GM12878 (cell line): Measurements from ENCODE around the gene P4HA3. TPM values are rescaled to one million over a fixed set of nuclear protein-coding genes. Genes with fewer than 3 reads are reported as not detected.
A peak's percentile ranks its signal among the peaks of the same experiment; 100 is the strongest.

ENCODE experiments used
- ATAC-seq: fragments of 200-7000 bp; cut with Tn5 transposase; 3 replicates; pipeline ENCODE4 v1.9.1; 2020; ENCODE audit warnings: mild to moderate bottlenecking, moderate library complexity
- BruUV-seq: library from RNA; stranded (reverse); fragments of 400-500 nt; replicated peaks from 2 replicates; lab custom pipeline; 2021; lab: Mats Ljungman, UMichigan
- CTCF ChIA-PET: fragments of 300-600 bp; sonication (Branson Sonifier 250); formaldehyde crosslinking; extraction: SDS; loops from one replicate; lab custom pipeline; 2021; ENCODE audit warnings: inconsistent platforms; lab: Yijun Ruan, JAX
- POLR2A ChIA-PET: fragments of 350-600 bp; formaldehyde crosslinking; extraction: SDS; loops from one replicate; lab custom pipeline; 2021; ENCODE audit warnings: inconsistent platforms; lab: Charles Lee
- RAD21 ChIA-PET: fragments of 300-600 bp; sonication (Branson Sonifier 250); formaldehyde crosslinking; loops from one replicate; lab custom pipeline; 2023; ENCODE audit warnings: antibody characterized with exemption; ENCODE audit not compliant: unreplicated experiment; lab: Charles Lee
- SMC1A ChIA-PET: fragments of 300-600 bp; sonication (Branson Sonifier 250); formaldehyde crosslinking; loops from one replicate; lab custom pipeline; 2023; ENCODE audit not compliant: unreplicated experiment, uncharacterized antibody; lab: Charles Lee
- DNase-seq: peaks from one replicate; pipeline ENCODE4 v3.0.0-alpha.2; 2011; ENCODE audit warnings: low read depth, low spot score
- FAIRE-seq: peaks from 3 replicates; lab custom pipeline; 2011; peaks lifted over from hg19 to GRCh38; lab: Jason Lieb, UNC
- H2AFZ ChIP-seq: 2 replicates; pipeline ENCODE4 v1.6.0; 2011; ENCODE audit warnings: low read depth, low read length, control low read depth; ENCODE audit not compliant: control insufficient read depth
- H3K27ac ChIP-seq: 2 replicates; pipeline ENCODE4 v1.5.1; 2011; ENCODE audit warnings: control low read depth; ENCODE audit not compliant: control insufficient read depth, insufficient read depth
- H3K27me3 ChIP-seq, 2 experiments: replicated peaks in 1 of 2; 2 replicates each; pipeline versions ENCODE4 v1.6.0 to v1.6.1; 2011; ENCODE audit warnings: low read length in 1 of 2; ENCODE audit not compliant: control insufficient read depth in 2 of 2, insufficient read depth in 2 of 2
- H3K36me3 ChIP-seq, 2 experiments: 2 replicates each; pipeline ENCODE4 v1.5.1; 2011; ENCODE audit warnings: low read length in 1 of 2; ENCODE audit not compliant: control insufficient read depth in 2 of 2, insufficient read depth in 2 of 2
- H3K4me1 ChIP-seq: 2 replicates; pipeline ENCODE4 v1.6.1; 2011; ENCODE audit warnings: mild to moderate bottlenecking, low read length, moderate library complexity, mixed read lengths; ENCODE audit not compliant: control insufficient read depth, insufficient read depth
- H3K4me2 ChIP-seq: 2 replicates; pipeline ENCODE4 v1.6.0; 2011; ENCODE audit warnings: control low read depth; ENCODE audit not compliant: control insufficient read depth, insufficient read depth
- H3K4me3 ChIP-seq: fragments of 200-600 bp; sonication (generic); 2 replicates; pipeline ENCODE4 v1.5.1; 2016
- H3K79me2 ChIP-seq: 2 replicates; pipeline ENCODE4 v1.6.0; 2011; ENCODE audit warnings: low read length; ENCODE audit not compliant: control insufficient read depth, insufficient read depth
- H3K9ac ChIP-seq: 2 replicates; pipeline ENCODE4 v1.8.0; 2011; ENCODE audit warnings: low read length, control low read depth, mixed read lengths; ENCODE audit not compliant: control insufficient read depth, insufficient read depth
- H3K9me3 ChIP-seq: replicated peaks from 3 replicates; pipeline ENCODE4 v1.5.1; 2011; ENCODE audit warnings: mild to moderate bottlenecking, low read length; ENCODE audit not compliant: control insufficient read depth, insufficient read depth
- H4K20me1 ChIP-seq: 2 replicates; pipeline ENCODE4 v1.6.0; 2011; ENCODE audit not compliant: control insufficient read depth, insufficient read depth
- ZBTB40 ChIP-seq: fragments of 450-650 bp; IDR thresholded peaks from 2 replicates; pipeline ENCODE4 v1.6.1; 2016; ENCODE audit warnings: mild to moderate bottlenecking, moderate library complexity, borderline replicate concordance
- ZNF592 ChIP-seq: fragments of 450-650 bp; IDR thresholded peaks from 2 replicates; pipeline ENCODE4 v1.6.1; 2017; ENCODE audit warnings: mild to moderate bottlenecking, moderate library complexity
- WGBS: methylation state at CpG from one replicate; pipeline ENCODE4 v1.1.6; 2016; ENCODE audit warnings: low lambda C conversion rate; ENCODE audit not compliant: insufficient replicate concordance, insufficient coverage; ENCODE audit errors: missing lambda C conversion rate; 5-methylcytosine and 5-hydroxymethylcytosine counted together
- in situ Hi-C: fragments of 300-500 bp; cut with MboI; formaldehyde crosslinking; loops from 9 replicates; pipeline ENCODE4 v1.14.3; 2018; ENCODE audit warnings: mixed read lengths
- intact Hi-C: fragments of 100-400 bp; cut with micrococcal nuclease; formaldehyde crosslinking; loops from one replicate; pipeline ENCODE4 v1.14.2; 2022; ENCODE audit not compliant: unreplicated experiment
- polyA plus RNA-seq, 11 experiments: library from polyadenylated mRNA; depleted of rRNA in 4 of 11; unstranded in 6 of 11; stranded (reverse) in 5 of 11; fragments of >200 nt; fragmentation: Nextera tagmentation in 4 of 11; fragmentation: Illumina TruSeq in 1 of 11; extraction: Ambion mirVana in 4 of 11; extraction: Trizol in 1 of 11; gene quantifications; 1 replicate in 1 of 11; 2 replicates in 10 of 11; pipeline versions ENCODE4 v1.2.1 to v1.2.3, GENCODE V29; 2011 to 2016; ENCODE audit warnings: inconsistent platforms in 2 of 11, missing spikeins in 2 of 11, low read depth in 1 of 11
- total RNA-seq, 4 experiments: library from RNA; depleted of rRNA in 3 of 4; stranded (reverse); fragments of >200 nt in 3 of 4; fragmentation: Illumina TruSeq in 1 of 4; extraction: Trizol in 1 of 4; gene quantifications; 2 replicates each; pipeline versions ENCODE4 v1.2.1 to v1.2.3, GENCODE V29; 2013 to 2021

P4HA3 gene
- total and polyA plus RNA-seq, 10 of the 15 experiments (the other 5 are each of a cell fraction or from before 2014, with no cell fraction given) = 0.08 TPM; not detected in 9

GRCh38 chr11:74333193-74333592 is 21.8 kb upstream of the P4HA3 start:
- no peak for DNase-seq
- Histone ChIP-seq H3K4me2 (no peak overlapping the region), H3K9me3 (no peaks in the 10 kb centered on the region), H3K4me3 (no peak overlapping the region), H3K79me2 (no peaks in the 10 kb centered on the region)
- no peak for ATAC-seq
- in situ Hi-C loops = no loop called here
- RAD21 ChIA-PET = no interaction called here
- peak; percentile 53; the same call in 1 of the 2 replicates for TF ChIP-seq ZBTB40
- TF ChIP-seq ZNF592 = no peak
- TF ChIP-seq, all 136 proteins: peak for 1
- CTCF ChIA-PET = interaction anchor here (0.7 to 1.6 kb wide), 2 partner anchors 8 to 12 kb away, joined by 3 to 6 read pairs; no protein-coding TSS in a partner anchor
- SMC1A ChIA-PET = no interaction called here
- no peak overlapping the region for H3K9ac ChIP-seq
- BruUV-seq = no TSS peak
- no peak overlapping the region for H2AFZ ChIP-seq
- no peak for FAIRE-seq
- POLR2A ChIA-PET = no interaction called here
- no peak overlapping the region for H3K27ac ChIP-seq
- H3K27me3 ChIP-seq = no peaks in the 10 kb centered on the region; a peak in 1 of 4 replicates
- intact Hi-C loops = no loop called here
- 58% methylated on average over 1 of the region's 1 CpG for WGBS
- H4K20me1 ChIP-seq = no peaks in the 10 kb centered on the region
- no peaks in the 10 kb centered on the region for H3K36me3 ChIP-seq
- H3K4me1 ChIP-seq = no peaks in the 10 kb centered on the region
